DMS53 treated with DMSO at 0.1 percent for 48 hours (cell line): ENCODE results near the gene ARFIP1.

Source experiments
- DNase-seq: peaks from one replicate; lab custom pipeline; 2025; ENCODE audit not compliant: unreplicated experiment; lab: John Stamatoyannopoulos, UW

The ARFIP1 gene

GRCh38 chr4:152937336-152938236 lies 157.8 kb downstream of the ARFIP1 start:
- DNase-seq, result no peak

DNA sequence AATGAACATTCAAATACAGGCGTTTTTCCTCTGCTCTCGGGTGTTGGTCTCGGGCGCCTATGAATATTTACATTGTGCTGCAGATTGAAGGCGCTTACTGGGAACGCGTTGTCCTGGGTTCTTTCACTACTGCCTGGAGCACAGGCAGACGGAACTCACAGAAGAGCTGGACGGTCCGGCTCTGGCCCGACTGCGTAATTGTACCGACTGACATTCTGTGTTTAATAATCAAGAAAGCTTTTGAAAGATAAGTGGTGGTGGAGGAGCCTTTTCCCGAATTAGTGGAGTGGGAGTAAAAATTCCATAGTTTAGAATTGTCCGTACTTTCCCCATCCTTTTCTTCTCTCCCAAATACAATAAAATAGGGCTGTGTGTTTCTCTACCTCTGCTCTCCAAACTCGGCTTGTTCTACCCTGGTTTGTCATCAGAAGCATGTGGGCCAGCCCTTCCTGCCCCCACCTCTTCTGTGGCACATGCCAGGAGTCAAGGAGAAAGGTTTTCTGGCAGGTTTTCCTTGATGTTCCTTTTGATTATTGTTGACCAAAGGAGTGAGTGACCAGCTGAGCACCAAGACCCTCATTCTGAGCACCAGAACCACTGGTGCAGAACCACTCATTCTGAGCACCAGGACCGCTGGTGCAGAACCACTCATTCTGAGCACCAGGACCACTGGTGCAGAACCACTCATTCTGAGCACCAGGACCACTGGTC lies 158.6 kb downstream of the ARFIP1 start:
- peak; percentile 6 for DNase-seq

- no peak for DNase-seq
Measured at GRCh38 chr4:152939621-152940020, 159.9 kb downstream of the ARFIP1 start.

DNA sequence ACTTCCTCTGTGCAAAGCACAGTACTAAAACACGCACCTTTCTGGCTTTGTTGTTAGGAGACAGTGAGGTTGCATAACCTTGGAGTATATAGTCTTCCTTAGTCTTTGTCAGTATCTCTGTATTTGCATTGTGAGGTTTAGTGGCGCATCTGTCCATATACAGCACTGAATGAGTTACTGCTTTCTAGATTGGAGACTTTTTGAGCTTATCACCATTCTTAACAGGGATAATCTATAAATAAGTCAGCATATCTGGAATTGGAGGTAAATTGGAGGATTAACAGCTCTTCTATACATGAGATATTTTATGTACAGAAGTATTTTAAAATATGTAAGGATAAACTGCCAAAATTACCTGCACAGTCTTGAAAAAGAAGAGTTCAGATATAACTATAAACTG lies 160.7 kb downstream of the ARFIP1 start:
- no peak for DNase-seq

- no peak for DNase-seq
Measured at GRCh38 chr4:152941411-152941810, 161.7 kb downstream of the ARFIP1 start.

- DNase-seq, result no peak
Measured at GRCh38 chr4:152942346-152942745, 162.6 kb downstream of the ARFIP1 start.

DNA sequence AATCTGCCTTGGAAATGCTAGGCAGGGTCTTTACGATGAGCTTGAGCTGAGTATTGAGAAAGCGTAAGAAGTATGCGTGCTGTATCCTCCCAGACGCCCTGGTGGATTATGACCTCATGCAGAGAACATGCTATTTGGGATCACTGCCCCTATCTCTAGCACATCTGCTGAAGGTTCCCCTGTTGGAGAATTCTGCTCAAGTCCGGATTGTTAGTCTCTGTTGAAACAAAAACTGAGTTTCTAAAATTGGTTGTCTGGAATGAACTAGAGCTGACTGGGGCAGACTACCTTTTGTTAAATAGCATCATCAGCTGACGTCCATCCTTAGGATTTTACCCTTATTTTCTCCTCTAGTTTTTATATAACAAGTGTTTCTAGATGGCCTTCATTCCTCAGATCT lies 163.9 kb downstream of the ARFIP1 start:
- DNase-seq, result no peak

GRCh38 chr4:152944666-152945320 lies 165.0 kb downstream of the ARFIP1 start:
- no peak for DNase-seq

DNA sequence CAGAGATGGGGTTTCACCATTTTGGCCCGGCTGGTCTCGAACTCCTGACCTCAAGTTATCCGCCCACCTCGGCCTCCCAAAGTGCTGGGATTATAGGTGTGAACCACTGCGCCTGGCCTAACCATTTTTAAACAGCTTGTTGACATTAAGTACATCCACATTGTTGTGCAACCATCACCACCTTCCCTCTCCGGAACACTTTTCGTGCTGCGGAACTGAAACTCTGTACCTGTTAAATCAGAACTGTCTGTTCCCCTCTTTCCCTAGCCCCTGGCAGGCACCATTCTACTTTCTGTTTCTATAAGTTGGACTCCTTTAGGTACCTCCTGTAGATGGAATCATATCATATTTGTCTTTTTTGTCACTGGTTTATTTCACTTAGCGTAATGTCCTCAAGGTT lies 165.9 kb downstream of the ARFIP1 start:
- DNase-seq, result no peak

- no peak for DNase-seq
Measured at GRCh38 chr4:152946446-152946845, 166.7 kb downstream of the ARFIP1 start.

DNA sequence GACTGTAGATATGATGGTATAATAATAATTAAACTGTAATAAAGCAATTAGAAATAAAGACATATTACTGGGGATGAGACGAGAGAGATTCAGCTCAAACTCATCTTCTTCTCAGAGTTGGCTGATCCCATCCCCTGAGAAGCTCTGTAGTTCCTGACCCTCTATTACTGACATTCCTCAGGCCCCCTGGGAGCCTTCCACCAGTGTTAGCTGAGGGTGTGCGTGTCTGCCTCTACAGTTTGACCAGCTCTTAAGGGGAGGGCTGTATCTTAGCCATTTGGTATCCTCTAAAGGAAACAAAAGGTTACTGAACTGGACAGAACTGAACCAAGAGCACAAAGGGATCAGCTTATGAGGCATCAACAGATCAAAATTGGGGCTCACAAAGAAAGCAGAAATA lies 167.6 kb downstream of the ARFIP1 start:
- DNase-seq, result no peak

GRCh38 chr4:152949930-152950329 lies 170.2 kb downstream of the ARFIP1 start:
- no peak for DNase-seq

- no peak for DNase-seq
Measured at GRCh38 chr4:152950402-152951274, 170.9 kb downstream of the ARFIP1 start.

DNA sequence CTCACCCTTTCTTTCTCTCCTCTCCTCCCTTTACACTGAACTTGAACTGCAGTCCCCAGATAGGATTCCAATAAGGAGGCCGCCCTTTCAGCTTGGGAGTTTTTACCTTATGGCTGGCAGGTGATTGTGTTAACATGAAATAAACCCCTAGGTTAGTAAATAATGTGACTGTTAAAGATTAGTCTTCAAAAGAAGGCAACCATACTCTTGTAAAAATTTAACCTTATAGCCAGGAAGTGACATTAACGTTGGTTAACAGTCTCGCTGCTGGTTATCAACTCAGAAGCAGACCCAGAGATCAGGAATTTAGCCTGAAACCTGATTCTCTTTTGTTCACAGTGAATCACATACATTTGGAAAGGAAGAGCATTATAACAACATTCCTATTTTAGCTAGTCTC lies 171.6 kb downstream of the ARFIP1 start:
- DNase-seq, result no peak

DNA sequence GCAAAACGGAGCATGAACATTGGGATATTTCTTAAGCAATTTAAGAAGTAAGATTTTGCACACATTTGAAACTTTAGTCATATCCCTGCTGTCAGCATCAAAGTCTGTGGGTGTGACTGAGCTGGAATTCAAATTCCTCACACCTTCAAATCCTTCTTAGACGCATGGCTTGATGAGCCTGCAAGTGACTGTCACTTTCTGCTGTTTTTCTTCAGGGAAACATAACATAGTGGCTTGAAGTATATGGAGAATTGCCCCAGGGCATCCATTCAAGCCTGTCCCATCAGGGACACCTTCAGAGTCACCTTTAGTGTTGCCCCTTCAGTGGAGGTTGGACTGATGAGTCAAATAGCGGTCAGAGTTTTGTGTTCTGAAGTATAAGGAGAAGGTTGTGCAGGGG lies 173.8 kb downstream of the ARFIP1 start:
- DNase-seq, result no peak

- no peak for DNase-seq
Measured at GRCh38 chr4:152954741-152955140, 175.0 kb downstream of the ARFIP1 start.

- no peak for DNase-seq
Measured at GRCh38 chr4:152956147-152956546, 176.4 kb downstream of the ARFIP1 start.

DNA sequence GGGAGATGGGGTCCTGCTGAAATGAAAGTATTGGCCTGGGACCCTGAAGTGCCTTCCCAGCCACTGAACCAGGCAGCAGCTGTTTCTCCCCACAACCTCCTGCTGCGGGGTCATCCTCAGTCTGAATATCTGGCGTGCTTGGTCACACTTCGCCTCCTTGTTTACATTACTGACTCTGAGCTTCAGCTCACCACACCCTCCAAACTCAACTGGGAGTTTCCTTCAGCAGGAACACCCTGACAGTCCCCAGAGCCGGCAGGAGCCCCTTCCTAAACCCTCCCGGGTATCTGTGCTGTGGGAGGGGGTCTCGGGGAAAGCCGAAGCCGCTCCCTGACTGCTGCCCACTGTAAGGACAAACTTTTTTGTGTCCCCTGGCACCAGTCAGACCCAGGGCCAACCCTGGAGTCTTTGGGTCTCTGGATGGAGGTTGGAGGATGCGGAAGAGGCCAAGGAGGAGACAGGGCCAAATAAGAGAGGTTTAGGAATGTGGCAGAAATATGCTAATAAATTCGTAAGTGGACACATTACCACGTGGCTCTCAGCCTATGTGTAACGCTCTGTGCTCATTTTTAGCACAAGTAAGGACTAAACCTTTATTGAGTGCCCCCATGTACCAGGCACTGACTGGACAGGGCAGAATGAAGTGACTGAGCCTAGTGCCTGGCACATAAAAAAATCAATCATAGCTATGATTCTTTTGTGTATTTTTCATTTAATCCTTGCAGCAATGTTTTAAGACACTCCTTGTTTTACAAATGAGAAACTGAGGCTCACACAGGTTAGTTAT lies 177.1 kb downstream of the ARFIP1 start:
- no peak for DNase-seq

DNA sequence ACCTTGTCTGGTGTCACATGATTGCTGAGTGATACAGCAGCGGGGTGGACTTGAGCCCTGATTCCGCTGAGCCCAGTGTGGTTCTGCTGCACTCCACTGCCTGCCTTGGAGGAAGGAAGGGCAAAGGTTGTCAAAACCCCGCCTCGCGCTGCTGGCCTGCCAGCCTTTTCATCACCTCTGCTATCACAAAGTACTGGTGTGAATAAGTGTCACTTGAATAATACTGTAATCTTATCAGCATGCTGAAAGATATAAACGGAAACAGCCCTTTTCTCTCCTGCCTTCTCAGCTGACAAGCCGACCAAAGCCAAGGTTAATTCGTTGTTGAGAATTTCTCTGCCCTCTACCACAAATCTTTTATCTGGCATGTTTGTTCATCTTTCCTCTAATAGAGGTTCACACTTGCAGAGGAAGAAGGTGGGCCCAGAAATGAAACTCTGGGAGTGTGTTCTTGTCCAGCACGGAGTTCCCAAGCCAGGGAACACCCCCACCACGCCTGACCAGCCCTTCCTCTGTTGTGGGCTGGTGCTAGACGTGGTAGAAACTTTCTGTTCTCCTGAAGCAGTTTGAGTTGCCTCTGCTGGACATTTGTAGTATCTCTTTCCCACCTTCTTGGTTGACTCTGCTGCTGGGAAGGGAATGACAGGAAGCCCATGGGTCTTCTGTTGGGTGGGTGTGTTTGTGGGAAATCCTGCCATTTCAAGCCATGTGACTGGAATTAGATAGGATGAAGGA lies 177.8 kb downstream of the ARFIP1 start:
- DNase-seq, result no peak
